ENCODE results near the gene KIF26B.
"Not testable (repeated sequence)": the region's sequence is repeated elsewhere in the genome, so short reads cannot be mapped to it uniquely, and the experiment has no call there.

Gene KIF26B

DNA sequence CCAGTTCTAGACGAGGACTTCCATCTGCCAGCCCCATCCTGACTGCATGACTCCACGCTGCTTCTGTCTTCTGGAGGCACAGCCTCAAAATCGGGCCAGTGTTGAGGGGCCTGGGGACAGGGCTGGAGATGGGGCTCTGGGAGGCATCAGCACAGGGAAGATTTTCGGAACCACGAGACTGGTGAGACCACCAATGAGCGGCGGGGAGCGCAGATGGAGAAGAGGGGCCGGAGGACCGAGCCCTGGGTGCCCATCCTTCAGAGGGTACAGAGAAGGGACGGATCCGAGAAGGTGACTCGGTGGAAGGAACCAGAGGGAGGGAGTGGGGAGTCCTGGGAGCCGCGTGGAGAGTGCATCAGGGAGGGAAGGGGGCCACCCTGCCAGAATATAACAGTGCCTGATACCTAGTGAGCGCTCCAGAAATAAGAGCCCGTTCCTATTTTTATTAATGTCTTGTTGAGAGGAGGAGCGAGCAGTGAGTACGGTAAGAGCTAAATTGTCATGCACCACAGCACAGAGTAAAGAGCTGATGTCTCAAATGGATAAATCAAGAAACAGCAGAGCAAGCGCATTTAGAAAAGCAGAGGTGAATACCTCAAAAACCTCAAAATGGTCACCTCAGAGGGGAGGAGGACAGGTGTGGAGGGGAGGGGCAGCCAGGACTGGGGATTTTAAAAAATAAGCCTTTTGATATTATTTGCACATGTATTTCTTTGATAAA lies 26.2 kb upstream of the KIF26B start:
- Histone ChIP-seq H3K27me3 (ENCODE audit: insufficient read depth, low read length, poor library complexity) (no peaks in the 10 kb centered on the region), H3K23ac (ENCODE audit: low read length) (no peak overlapping the region), H2BK120ac (ENCODE audit: low read depth, low read length) (no peak overlapping the region), H2BK15ac (replicated peaks; ENCODE audit: low read depth) (no peak overlapping the region), H2BK5ac (ENCODE audit: low read length) (no peak overlapping the region), H3K4me2 (ENCODE audit: low read length) (no peak overlapping the region), H3K9ac (ENCODE audit: low read length) (no peak overlapping the region), H4K5ac (ENCODE audit: low read length) (no peak overlapping the region), H3K4me3 (ENCODE audit: low read length) (no peak overlapping the region), H3K4me1 (ENCODE audit: control insufficient read depth, low read depth, low read length) (no peaks in the 10 kb centered on the region), H3K79me2 (ENCODE audit: control insufficient read depth, insufficient read depth, low read length) (no peaks in the 10 kb centered on the region), H3K56ac (ENCODE audit: low read length) (no peak overlapping the region), H3K79me1 (ENCODE audit: low read length) (no peaks in the 10 kb centered on the region), H3K4ac (ENCODE audit: low read depth, low read length) (no peak overlapping the region), H3K18ac (ENCODE audit: low read length) (no peak overlapping the region), H3K27ac (ENCODE audit: low read depth, low read length) (no peak overlapping the region), H3K36me3 (ENCODE audit: control insufficient read depth, insufficient read depth, low read length) (no peaks in the 10 kb centered on the region), H4K8ac (ENCODE audit: low read depth, low read length) (no peak overlapping the region), H2AK5ac (ENCODE audit: low read length) (no peak overlapping the region)
- no CpG with 5 or more reads among the region's 20 CpGs for WGBS (ENCODE audit: extremely low coverage, insufficient coverage, low lambda C conversion rate)
- no peak for DNase-seq

DNA sequence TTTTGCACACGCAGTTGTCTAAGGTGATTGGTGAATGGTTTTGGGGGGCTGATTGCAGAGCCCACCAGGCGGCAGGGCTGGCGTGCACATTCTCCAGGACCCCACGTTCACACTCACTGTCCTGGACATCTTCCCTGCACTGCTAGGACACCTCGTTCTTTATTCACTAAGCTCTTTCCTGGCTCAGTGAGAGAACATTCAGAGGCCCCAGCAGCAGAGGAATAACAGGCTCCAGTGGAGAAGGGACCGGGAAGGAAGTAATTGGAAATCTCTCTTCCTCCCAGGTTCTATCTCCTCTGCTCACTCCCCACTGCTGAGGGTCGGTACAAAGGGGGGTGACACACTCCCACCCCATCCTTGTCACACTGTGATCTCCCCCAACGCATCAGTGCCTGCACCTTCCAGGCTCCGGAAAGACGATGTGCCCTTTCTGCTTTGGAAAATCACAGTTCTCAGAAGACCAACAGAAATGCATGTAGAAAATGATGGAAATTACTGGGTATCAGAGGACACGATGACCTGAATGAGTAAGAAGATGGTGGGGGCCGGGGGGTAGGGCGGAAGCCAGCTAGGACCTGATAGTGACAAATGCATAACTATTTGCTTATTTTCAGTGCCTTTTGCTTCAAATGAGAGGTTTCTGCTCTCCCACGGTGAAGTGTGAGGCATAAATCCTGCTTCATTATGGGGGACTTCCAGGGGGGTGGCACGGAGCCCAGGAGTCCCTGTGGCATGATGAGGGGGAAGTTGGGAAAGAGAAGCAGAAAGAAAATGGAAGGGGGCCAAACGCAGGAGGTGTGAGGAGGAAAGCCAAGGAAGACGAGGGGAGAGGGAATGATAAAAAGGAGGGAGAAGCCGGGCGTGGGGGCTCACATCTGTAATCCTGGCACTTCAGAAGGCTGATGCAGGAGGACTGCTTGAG lies 25.2 kb upstream of the KIF26B start:
- H3K4me2 ChIP-seq (ENCODE audit: low read length): no peak overlapping the region
- H2AK5ac ChIP-seq (ENCODE audit: low read length): no peak overlapping the region
- H2BK5ac ChIP-seq (ENCODE audit: low read length): no peak overlapping the region
- H3K27me3 ChIP-seq (ENCODE audit: insufficient read depth, low read length, poor library complexity): no peaks in the 10 kb centered on the region
- H2BK15ac ChIP-seq (replicated peaks; ENCODE audit: low read depth): no peak overlapping the region
- H3K18ac ChIP-seq (ENCODE audit: low read length): no peak overlapping the region
- no CpG with 5 or more reads among the region's 19 CpGs for WGBS (ENCODE audit: extremely low coverage, insufficient coverage, low lambda C conversion rate)
- H4K5ac ChIP-seq (ENCODE audit: low read length): no peak overlapping the region
- H3K79me1 ChIP-seq (ENCODE audit: low read length): no peaks in the 10 kb centered on the region
- no peak for DNase-seq
- H2BK120ac ChIP-seq (ENCODE audit: low read depth, low read length): no peak overlapping the region
- no peaks in the 10 kb centered on the region for H3K79me2 ChIP-seq (ENCODE audit: control insufficient read depth, insufficient read depth, low read length)
- no peaks in the 10 kb centered on the region for H3K36me3 ChIP-seq (ENCODE audit: control insufficient read depth, insufficient read depth, low read length)
- no peaks in the 10 kb centered on the region for H3K4me1 ChIP-seq (ENCODE audit: control insufficient read depth, low read depth, low read length)
- H3K56ac ChIP-seq (ENCODE audit: low read length): no peak overlapping the region
- H3K4ac ChIP-seq (ENCODE audit: low read depth, low read length): no peak overlapping the region
- no peak overlapping the region for H3K27ac ChIP-seq (ENCODE audit: low read depth, low read length)
- H4K8ac ChIP-seq (ENCODE audit: low read depth, low read length): no peak overlapping the region
- H3K4me3 ChIP-seq (ENCODE audit: low read length): no peak overlapping the region
- no peak overlapping the region for H3K23ac ChIP-seq (ENCODE audit: low read length)
- H3K9ac ChIP-seq (ENCODE audit: low read length): no peak overlapping the region

DNA sequence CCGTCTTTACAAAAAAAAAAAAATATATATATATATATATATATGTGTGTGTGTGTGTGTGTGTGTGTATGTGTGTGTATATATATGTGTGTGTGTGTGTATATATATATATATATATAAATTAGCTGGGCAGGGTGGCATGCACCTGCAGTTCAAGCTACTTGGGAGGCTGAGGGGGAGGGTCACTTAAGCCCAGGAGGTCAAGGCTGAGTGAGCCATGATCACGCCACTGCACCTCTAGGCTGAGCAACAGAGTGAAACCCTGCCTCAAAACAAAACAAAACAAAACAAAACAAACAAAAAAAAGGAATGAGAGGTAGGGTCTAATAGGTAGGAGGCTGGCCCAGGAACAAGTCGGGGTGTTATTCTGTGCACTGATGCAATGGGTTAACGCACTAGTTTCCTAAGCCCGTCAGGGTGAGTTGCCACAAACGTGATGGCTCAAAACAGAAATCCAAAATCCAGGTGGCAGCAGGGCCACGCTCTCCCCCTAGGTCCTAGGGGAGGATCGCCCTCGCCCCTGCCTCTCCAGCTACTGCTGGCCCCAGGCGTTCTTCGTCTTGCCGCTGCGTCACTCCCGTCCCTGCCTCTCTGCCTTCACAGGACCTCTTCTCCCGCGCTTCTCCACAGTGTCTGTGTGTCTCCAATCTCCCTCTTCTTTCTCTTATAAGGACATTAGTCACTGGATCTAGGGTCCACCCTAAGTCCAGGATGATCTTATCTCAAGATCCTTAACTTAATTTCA lies 24.3 kb upstream of the KIF26B start:
- not testable (repeated sequence) for H3K4ac ChIP-seq (ENCODE audit: low read depth, low read length); H3K18ac ChIP-seq (ENCODE audit: low read length); H3K4me1 ChIP-seq (ENCODE audit: control insufficient read depth, low read depth, low read length); H3K27me3 ChIP-seq (ENCODE audit: insufficient read depth, low read length, poor library complexity); H3K36me3 ChIP-seq (ENCODE audit: control insufficient read depth, insufficient read depth, low read length); H3K23ac ChIP-seq (ENCODE audit: low read length); H3K79me1 ChIP-seq (ENCODE audit: low read length); H3K27ac ChIP-seq (ENCODE audit: low read depth, low read length); H3K4me2 ChIP-seq (ENCODE audit: low read length); DNase-seq; H4K8ac ChIP-seq (ENCODE audit: low read depth, low read length); H4K5ac ChIP-seq (ENCODE audit: low read length); H3K56ac ChIP-seq (ENCODE audit: low read length); H2AK5ac ChIP-seq (ENCODE audit: low read length); H2BK15ac ChIP-seq (replicated peaks; ENCODE audit: low read depth); H3K79me2 ChIP-seq (ENCODE audit: control insufficient read depth, insufficient read depth, low read length); H2BK120ac ChIP-seq (ENCODE audit: low read depth, low read length); H3K9ac ChIP-seq (ENCODE audit: low read length); H3K4me3 ChIP-seq (ENCODE audit: low read length); H2BK5ac ChIP-seq (ENCODE audit: low read length)
- no CpG with 5 or more reads among the region's 16 CpGs for WGBS (ENCODE audit: extremely low coverage, insufficient coverage, low lambda C conversion rate)

DNA sequence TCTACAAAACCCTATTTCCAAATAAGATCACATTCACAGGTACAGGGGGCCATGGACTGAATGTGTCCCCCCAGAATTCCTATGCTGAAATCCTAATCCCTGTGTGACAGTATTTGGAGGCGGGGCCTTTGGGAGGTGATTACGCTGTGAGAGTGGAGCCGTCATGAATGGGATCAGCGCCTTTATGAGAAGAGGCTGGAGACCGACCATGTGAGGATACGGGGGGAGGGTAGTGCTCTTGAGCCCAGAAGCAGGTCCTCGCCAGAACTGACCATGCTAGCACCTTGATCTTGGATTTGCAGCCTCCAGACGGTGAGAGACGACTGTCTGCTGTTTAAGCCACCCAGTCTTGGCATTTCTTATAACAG lies 23.8 kb upstream of the KIF26B start:
- H2BK120ac ChIP-seq (ENCODE audit: low read depth, low read length): no peak overlapping the region
- no peak overlapping the region for H2BK15ac ChIP-seq (replicated peaks; ENCODE audit: low read depth)
- no peak for DNase-seq
- no peak overlapping the region for H3K4ac ChIP-seq (ENCODE audit: low read depth, low read length)
- H3K23ac ChIP-seq (ENCODE audit: low read length): no peak overlapping the region
- H3K4me1 ChIP-seq (ENCODE audit: control insufficient read depth, low read depth, low read length): no peaks in the 10 kb centered on the region
- no CpG with 5 or more reads among the region's 9 CpGs for WGBS (ENCODE audit: extremely low coverage, insufficient coverage, low lambda C conversion rate)
- no peak overlapping the region for H3K9ac ChIP-seq (ENCODE audit: low read length)
- no peak overlapping the region for H3K4me2 ChIP-seq (ENCODE audit: low read length)
- no peaks in the 10 kb centered on the region for H3K36me3 ChIP-seq (ENCODE audit: control insufficient read depth, insufficient read depth, low read length)
- H2BK5ac ChIP-seq (ENCODE audit: low read length): no peak overlapping the region
- no peaks in the 10 kb centered on the region for H3K79me1 ChIP-seq (ENCODE audit: low read length)
- no peak overlapping the region for H3K56ac ChIP-seq (ENCODE audit: low read length)
- no peak overlapping the region for H2AK5ac ChIP-seq (ENCODE audit: low read length)
- no peak overlapping the region for H4K5ac ChIP-seq (ENCODE audit: low read length)
- no peak overlapping the region for H3K18ac ChIP-seq (ENCODE audit: low read length)
- no peak overlapping the region for H3K4me3 ChIP-seq (ENCODE audit: low read length)
- no peaks in the 10 kb centered on the region for H3K79me2 ChIP-seq (ENCODE audit: control insufficient read depth, insufficient read depth, low read length)
- no peaks in the 10 kb centered on the region for H3K27me3 ChIP-seq (ENCODE audit: insufficient read depth, low read length, poor library complexity)
- H3K27ac ChIP-seq (ENCODE audit: low read depth, low read length): no peak overlapping the region
- no peak overlapping the region for H4K8ac ChIP-seq (ENCODE audit: low read depth, low read length)

DNA sequence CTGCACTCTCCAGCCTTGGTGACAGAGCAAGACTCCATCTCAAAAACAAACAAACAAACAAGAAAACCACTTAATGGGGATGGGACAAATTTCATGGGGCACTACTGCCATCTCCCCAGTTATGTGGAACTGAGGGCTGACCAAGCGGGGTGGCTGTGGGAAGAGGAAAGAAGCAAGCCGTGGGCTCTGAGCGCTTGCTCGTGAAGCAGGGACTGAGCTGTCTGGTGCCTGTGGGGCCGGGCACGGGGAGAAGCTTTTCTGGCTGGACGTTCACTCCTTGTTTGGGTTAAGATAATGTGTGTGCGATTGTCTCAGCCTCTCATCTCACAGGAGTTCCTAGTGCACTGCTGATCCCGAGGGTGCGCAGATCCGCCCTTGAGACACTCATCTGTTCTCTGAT lies 22.0 kb upstream of the KIF26B start:
- Histone ChIP-seq H3K4me1 (ENCODE audit: control insufficient read depth, low read depth, low read length) (no peaks in the 10 kb centered on the region), H3K27ac (ENCODE audit: low read depth, low read length) (no peak overlapping the region), H3K9ac (ENCODE audit: low read length) (no peak overlapping the region), H3K56ac (ENCODE audit: low read length) (no peak overlapping the region), H3K36me3 (ENCODE audit: control insufficient read depth, insufficient read depth, low read length) (no peaks in the 10 kb centered on the region), H2BK120ac (ENCODE audit: low read depth, low read length) (no peak overlapping the region), H4K8ac (ENCODE audit: low read depth, low read length) (no peak overlapping the region), H3K4me3 (ENCODE audit: low read length) (no peak overlapping the region), H2BK5ac (ENCODE audit: low read length) (no peak overlapping the region), H3K18ac (ENCODE audit: low read length) (no peak overlapping the region), H3K4me2 (ENCODE audit: low read length) (no peak overlapping the region), H3K79me1 (ENCODE audit: low read length) (no peaks in the 10 kb centered on the region), H3K79me2 (ENCODE audit: control insufficient read depth, insufficient read depth, low read length) (no peaks in the 10 kb centered on the region), H3K4ac (ENCODE audit: low read depth, low read length) (no peak overlapping the region), H3K23ac (ENCODE audit: low read length) (no peak overlapping the region), H4K5ac (ENCODE audit: low read length) (no peak overlapping the region), H2AK5ac (ENCODE audit: low read length) (no peak overlapping the region), H3K27me3 (ENCODE audit: insufficient read depth, low read length, poor library complexity) (no peaks in the 10 kb centered on the region), H2BK15ac (replicated peaks; ENCODE audit: low read depth) (no peak overlapping the region)
- WGBS (ENCODE audit: extremely low coverage, insufficient coverage, low lambda C conversion rate): no CpG with 5 or more reads among the region's 11 CpGs
- DNase-seq: no peak

Data from mesendoderm (in vitro differentiated cells).